Glutamatergic neuron (in vitro differentiated cells): ENCODE measurements around the gene DAND5. TPM values are rescaled to one million over a fixed set of nuclear protein-coding genes. Genes with fewer than 3 reads are reported as not detected.

Experiments
- DNase-seq: peaks from one replicate; pipeline ENCODE4 v3.0.0; 2022
- H3K27ac Mint-ChIP-seq: one replicate; pipeline ENCODE4 v1.8.0; 2020; ENCODE audit warnings: mild to moderate bottlenecking, mixed read lengths, inconsistent platforms; ENCODE audit not compliant: unreplicated experiment
- H3K27me3 Mint-ChIP-seq: one replicate; pipeline ENCODE4 v1.8.0; 2020; ENCODE audit warnings: mild to moderate bottlenecking, moderate library complexity, mixed read lengths, inconsistent platforms; ENCODE audit not compliant: unreplicated experiment
- H3K36me3 Mint-ChIP-seq: one replicate; pipeline ENCODE4 v1.8.0; 2020; ENCODE audit warnings: mild to moderate bottlenecking, mixed read lengths, inconsistent platforms; ENCODE audit not compliant: unreplicated experiment
- H3K4me1 Mint-ChIP-seq: one replicate; pipeline ENCODE4 v1.8.0; 2020; ENCODE audit warnings: mild to moderate bottlenecking, low read depth, mixed read lengths, inconsistent platforms; ENCODE audit not compliant: unreplicated experiment
- H3K4me3 Mint-ChIP-seq: one replicate; pipeline ENCODE4 v1.8.0; 2020; ENCODE audit warnings: mild to moderate bottlenecking, mixed read lengths, inconsistent platforms; ENCODE audit not compliant: unreplicated experiment
- H3K9me3 Mint-ChIP-seq: one replicate; pipeline ENCODE4 v1.8.0; 2020; ENCODE audit warnings: mild to moderate bottlenecking, moderate library complexity, mixed read lengths, inconsistent platforms; ENCODE audit not compliant: unreplicated experiment
- total RNA-seq: library from RNA; stranded (reverse); fragmentation: NEBNext Ultra II Directional; extraction: Animal tissue kit (Norgen Biotek cat#: 25700); gene quantifications from one replicate; pipeline ENCODE4 v1.2.1, GENCODE V29; 2021; ENCODE audit not compliant: unreplicated experiment
- TF ChIP-seq, protein P1 (sequence below): fragments of 200-600 bp; sonication (generic); IDR thresholded peaks from one replicate; pipeline ENCODE4 v1.5.0; 2021; ENCODE audit not compliant: partially characterized antibody, unreplicated experiment

DAND5 gene
- total RNA-seq, 1 donor from 2014 or later, result 0.44 TPM

DNA sequence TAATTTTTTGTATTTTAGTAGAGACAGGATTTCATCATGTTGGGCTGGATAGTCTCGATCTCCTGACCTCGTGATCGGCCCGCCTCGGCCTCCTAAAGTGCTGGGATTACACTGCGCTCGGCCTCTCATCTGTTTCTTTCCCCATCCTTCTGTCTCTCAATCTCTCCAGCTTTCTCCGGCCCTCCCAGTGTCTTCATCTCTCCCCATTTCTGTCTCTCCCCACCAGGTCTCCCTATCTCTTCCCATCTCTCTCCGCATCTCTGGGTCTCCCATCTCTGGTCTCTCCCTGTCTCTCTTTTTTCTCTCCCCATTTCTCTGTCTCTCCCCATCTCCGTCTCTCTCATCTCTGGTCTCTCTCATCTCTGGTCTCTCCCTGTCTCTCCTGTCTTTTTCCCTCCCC, 13.7 kb downstream of the DAND5 start:
- Mint-ChIP-seq H3K4me3 (no peak overlapping the region), H3K9me3 (peaks cover 6% of the 10 kb centered on the region), H3K27ac (no peak overlapping the region), H3K27me3 (peaks cover 7% of the 10 kb centered on the region), H3K4me1 (peaks cover 10% of the 10 kb centered on the region), H3K36me3 (no peaks in the 10 kb centered on the region)
- TF ChIP-seq, protein P1, sequence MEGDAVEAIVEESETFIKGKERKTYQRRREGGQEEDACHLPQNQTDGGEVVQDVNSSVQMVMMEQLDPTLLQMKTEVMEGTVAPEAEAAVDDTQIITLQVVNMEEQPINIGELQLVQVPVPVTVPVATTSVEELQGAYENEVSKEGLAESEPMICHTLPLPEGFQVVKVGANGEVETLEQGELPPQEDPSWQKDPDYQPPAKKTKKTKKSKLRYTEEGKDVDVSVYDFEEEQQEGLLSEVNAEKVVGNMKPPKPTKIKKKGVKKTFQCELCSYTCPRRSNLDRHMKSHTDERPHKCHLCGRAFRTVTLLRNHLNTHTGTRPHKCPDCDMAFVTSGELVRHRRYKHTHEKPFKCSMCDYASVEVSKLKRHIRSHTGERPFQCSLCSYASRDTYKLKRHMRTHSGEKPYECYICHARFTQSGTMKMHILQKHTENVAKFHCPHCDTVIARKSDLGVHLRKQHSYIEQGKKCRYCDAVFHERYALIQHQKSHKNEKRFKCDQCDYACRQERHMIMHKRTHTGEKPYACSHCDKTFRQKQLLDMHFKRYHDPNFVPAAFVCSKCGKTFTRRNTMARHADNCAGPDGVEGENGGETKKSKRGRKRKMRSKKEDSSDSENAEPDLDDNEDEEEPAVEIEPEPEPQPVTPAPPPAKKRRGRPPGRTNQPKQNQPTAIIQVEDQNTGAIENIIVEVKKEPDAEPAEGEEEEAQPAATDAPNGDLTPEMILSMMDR, result no peak
- no peak for DNase-seq

- Mint-ChIP-seq H3K4me1 (peaks cover 10% of the 10 kb centered on the region), H3K4me3 (no peak overlapping the region), H3K36me3 (no peaks in the 10 kb centered on the region), H3K9me3 (peaks cover 6% of the 10 kb centered on the region), H3K27ac (no peak overlapping the region), H3K27me3 (peaks cover 5% of the 10 kb centered on the region)
- peak; percentile 77 for DNase-seq
- TF ChIP-seq, protein P1, result peak; percentile 95
Measured at GRCh38 chr19:12983542-12984142, 14.3 kb downstream of the DAND5 start.

DNA sequence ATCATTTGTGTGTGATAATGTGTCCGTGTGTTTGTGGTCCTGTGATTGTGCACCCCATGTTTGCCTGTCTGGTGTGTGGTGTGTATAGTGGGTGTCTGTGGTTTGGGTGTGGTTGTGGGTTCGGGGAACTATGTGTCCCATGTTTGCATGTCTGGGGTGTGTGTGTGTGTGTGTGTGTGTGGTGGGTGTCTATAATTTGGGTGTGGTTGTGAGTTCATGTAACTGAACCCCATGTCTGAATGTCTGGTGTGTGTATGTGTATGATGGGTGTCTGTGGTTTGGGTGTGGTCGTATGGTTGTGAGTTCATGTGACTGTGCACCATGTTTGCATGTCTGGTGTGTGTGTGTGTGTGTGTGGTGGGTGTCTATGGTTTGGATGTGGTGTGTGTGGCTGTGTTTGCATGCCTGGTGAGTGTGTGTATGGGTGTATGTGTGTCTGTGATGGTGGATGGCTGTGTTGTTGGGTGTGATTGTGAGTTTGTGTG, 14.8 kb downstream of the DAND5 start:
- Mint-ChIP-seq H3K27me3 (peaks cover 5% of the 10 kb centered on the region), H3K4me3 (no peak overlapping the region), H3K9me3 (peaks cover 6% of the 10 kb centered on the region), H3K27ac (no peak overlapping the region), H3K36me3 (no peaks in the 10 kb centered on the region), H3K4me1 (peaks cover 10% of the 10 kb centered on the region)
- no peak for DNase-seq
- TF ChIP-seq, protein P1, result no peak

DNA sequence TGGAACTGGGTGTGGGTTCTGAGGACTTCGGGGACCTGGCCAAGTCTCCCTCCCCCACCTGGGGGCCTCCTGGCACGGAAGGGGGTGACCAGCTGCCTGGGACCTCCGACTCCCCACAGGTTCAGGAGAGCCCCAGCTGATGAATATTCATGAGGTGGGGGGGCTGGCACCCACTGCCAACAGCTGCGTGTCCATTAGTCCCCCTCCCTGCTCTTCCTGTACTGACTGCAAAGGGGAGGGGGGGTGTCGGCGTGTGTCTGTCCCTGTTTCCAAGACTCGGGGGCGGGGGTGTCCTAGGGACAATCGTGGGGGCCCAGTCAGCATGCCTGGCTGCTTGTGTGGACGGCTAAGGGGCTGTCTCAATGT, 15.3 kb downstream of the DAND5 start:
- H3K4me1 Mint-ChIP-seq, result peaks cover 10% of the 10 kb centered on the region
- no peaks in the 10 kb centered on the region for H3K36me3 Mint-ChIP-seq
- DNase-seq, result peak; percentile 54
- H3K4me3 Mint-ChIP-seq, result peak overlapping the region; percentile 22
- TF ChIP-seq, protein P1, result no peak
- peak overlapping the region; percentile 79 for H3K27ac Mint-ChIP-seq
- H3K9me3 Mint-ChIP-seq, result peaks cover 5% of the 10 kb centered on the region
- H3K27me3 Mint-ChIP-seq, result peaks cover 5% of the 10 kb centered on the region

- TF ChIP-seq, protein P1, result no peak
- Mint-ChIP-seq H3K9me3 (peaks cover 5% of the 10 kb centered on the region), H3K27me3 (peaks cover 5% of the 10 kb centered on the region), H3K27ac (peak overlapping the region; percentile 79), H3K4me3 (peak overlapping the region; percentile 22), H3K4me1 (peaks cover 10% of the 10 kb centered on the region), H3K36me3 (no peaks in the 10 kb centered on the region)
- DNase-seq, result peak; percentile 68
Measured at GRCh38 chr19:12985049-12985776, 15.8 kb downstream of the DAND5 start.
